Effector memory CD8-positive, alpha-beta T cell (primary cell): ENCODE data around the gene CRYL1.
A peak's percentile ranks its signal among the peaks of the same experiment; 100 is the strongest.

ENCODE experiments used
- ATAC-seq: fragments of 150-1000 bp; cut with Tn5 transposase; replicated peaks from 2 replicates; pipeline ENCODE4 v1.10.0; 2021; ENCODE audit warnings: mild to moderate bottlenecking, moderate library complexity
- DNase-seq, 3 experiments: peaks; one replicate each; pipeline ENCODE4 v3.0.0; 2021
- H3K27ac Mint-ChIP-seq, 2 donors: one replicate each; pipeline ENCODE4 v1.8.0; 2022; ENCODE audit warnings: mild to moderate bottlenecking in 2 of 2, mixed read lengths in 2 of 2, moderate library complexity in 2 of 2
- H3K27me3 Mint-ChIP-seq, 2 donors: one replicate each; pipeline ENCODE4 v1.8.0; 2022; ENCODE audit warnings: mixed read lengths in 2 of 2
- H3K36me3 Mint-ChIP-seq: one replicate; pipeline ENCODE4 v1.8.0; 2022; ENCODE audit warnings: mild to moderate bottlenecking, moderate library complexity, mixed read lengths; ENCODE audit not compliant: insufficient read depth
- H3K4me1 Mint-ChIP-seq, 2 donors: one replicate each; pipeline ENCODE4 v1.8.0; 2022; ENCODE audit warnings: low read depth in 2 of 2, mixed read lengths in 2 of 2
- H3K4me3 Mint-ChIP-seq, 2 donors: one replicate each; pipeline ENCODE4 v1.8.0; 2022; ENCODE audit warnings: mild to moderate bottlenecking in 2 of 2, mixed read lengths in 2 of 2, moderate library complexity in 2 of 2
- H3K9me3 Mint-ChIP-seq, 2 donors: one replicate each; pipeline ENCODE4 v1.8.0; 2022; ENCODE audit warnings: mixed read lengths in 2 of 2

CRYL1 gene

GRCh38 chr13:20387441-20387971, 138.2 kb downstream of the CRYL1 start:
- ATAC-seq (no peak), DNase-seq (no peak)
- H3K27me3 Mint-ChIP-seq, result peaks cover 9 to 12% of the 10 kb centered on the region in 2 donors
- H3K4me3 Mint-ChIP-seq, result no peak overlapping the region
- no peaks in the 10 kb centered on the region for H3K9me3 Mint-ChIP-seq
- H3K27ac Mint-ChIP-seq, result no peak overlapping the region
- H3K4me1 Mint-ChIP-seq, result no peaks in the 10 kb centered on the region
- no peaks in the 10 kb centered on the region for H3K36me3 Mint-ChIP-seq

- Mint-ChIP-seq H3K9me3 (no peaks in the 10 kb centered on the region), H3K27me3 (peaks cover 9 to 12% of the 10 kb centered on the region in 2 donors), H3K27ac (no peak overlapping the region), H3K36me3 (no peaks in the 10 kb centered on the region), H3K4me1 (no peaks in the 10 kb centered on the region), H3K4me3 (no peak overlapping the region)
- DNase-seq (no peak), ATAC-seq (no peak)
Measured at GRCh38 chr13:20387006-20387405, 138.7 kb downstream of the CRYL1 start.

GRCh38 chr13:20383058-20383457, 142.6 kb downstream of the CRYL1 start:
- DNase-seq (no peak), ATAC-seq (no peak)
- Mint-ChIP-seq H3K4me3 (no peak overlapping the region), H3K27me3 (peaks cover 17 to 29% of the 10 kb centered on the region in 2 donors), H3K36me3 (no peaks in the 10 kb centered on the region), H3K4me1 (no peaks in the 10 kb centered on the region), H3K9me3 (no peaks in the 10 kb centered on the region), H3K27ac (no peak overlapping the region)

- no peak for DNase-seq
Measured at GRCh38 chr13:20381401-20381800, 144.3 kb downstream of the CRYL1 start.

GRCh38 chr13:20378721-20379120, 146.9 kb downstream of the CRYL1 start:
- H3K27ac Mint-ChIP-seq, result peak overlapping the region in 1 of 2 donors; percentile 15
- no peaks in the 10 kb centered on the region for H3K4me1 Mint-ChIP-seq
- no peak overlapping the region for H3K4me3 Mint-ChIP-seq
- DNase-seq (no peak), ATAC-seq (no peak)
- H3K9me3 Mint-ChIP-seq, result no peaks in the 10 kb centered on the region
- peaks cover 3% of the 10 kb centered on the region for H3K36me3 Mint-ChIP-seq
- H3K27me3 Mint-ChIP-seq, result peaks cover 14 to 34% of the 10 kb centered on the region in 2 donors

More at GRCh38 chr13:20381401-20381800, 144.3 kb downstream of the CRYL1 start:
- Mint-ChIP-seq H3K36me3 (no peaks in the 10 kb centered on the region), H3K27ac (no peak overlapping the region), H3K27me3 (peaks cover 17 to 34% of the 10 kb centered on the region in 2 donors), H3K4me3 (no peak overlapping the region), H3K9me3 (no peaks in the 10 kb centered on the region), H3K4me1 (no peaks in the 10 kb centered on the region)
- ATAC-seq, result no peak

GRCh38 chr13:20377720-20378119, 147.9 kb downstream of the CRYL1 start:
- Mint-ChIP-seq H3K27me3 (peaks cover 10 to 34% of the 10 kb centered on the region in 2 donors), H3K4me1 (no peaks in the 10 kb centered on the region), H3K27ac (no peak overlapping the region), H3K36me3 (peaks cover 5% of the 10 kb centered on the region), H3K9me3 (no peaks in the 10 kb centered on the region), H3K4me3 (no peak overlapping the region)
- DNase-seq, result no peak
- ATAC-seq, result no peak

GRCh38 chr13:20375871-20376270, 149.8 kb downstream of the CRYL1 start:
- H3K27ac Mint-ChIP-seq, result no peak overlapping the region
- no peaks in the 10 kb centered on the region for H3K9me3 Mint-ChIP-seq
- no peak overlapping the region for H3K4me3 Mint-ChIP-seq
- no peak for ATAC-seq
- no peak for DNase-seq
- H3K4me1 Mint-ChIP-seq, result no peaks in the 10 kb centered on the region
- peaks cover 5% of the 10 kb centered on the region for H3K36me3 Mint-ChIP-seq
- peaks cover 10 to 45% of the 10 kb centered on the region in 2 donors for H3K27me3 Mint-ChIP-seq

GRCh38 chr13:20373861-20374260, 151.8 kb downstream of the CRYL1 start:
- no peaks in the 10 kb centered on the region for H3K4me1 Mint-ChIP-seq
- no peak overlapping the region for H3K4me3 Mint-ChIP-seq
- no peak overlapping the region for H3K27ac Mint-ChIP-seq
- H3K36me3 Mint-ChIP-seq, result peaks cover 5% of the 10 kb centered on the region
- no peak for ATAC-seq
- no peak for DNase-seq
- no peaks in the 10 kb centered on the region for H3K9me3 Mint-ChIP-seq
- peaks cover 14 to 55% of the 10 kb centered on the region in 2 donors for H3K27me3 Mint-ChIP-seq

- Mint-ChIP-seq H3K9me3 (no peaks in the 10 kb centered on the region), H3K36me3 (peaks cover 5% of the 10 kb centered on the region), H3K27me3 (peaks cover 19 to 60% of the 10 kb centered on the region in 2 donors), H3K4me1 (no peaks in the 10 kb centered on the region), H3K4me3 (no peak overlapping the region), H3K27ac (no peak overlapping the region)
- ATAC-seq (no peak), DNase-seq (no peak)
Measured at GRCh38 chr13:20371825-20372224, 153.8 kb downstream of the CRYL1 start.

GRCh38 chr13:20370815-20371421, 154.7 kb downstream of the CRYL1 start:
- Mint-ChIP-seq H3K27ac (no peak overlapping the region), H3K4me3 (no peak overlapping the region), H3K27me3 (peaks cover 19 to 60% of the 10 kb centered on the region in 2 donors), H3K9me3 (no peaks in the 10 kb centered on the region), H3K4me1 (no peaks in the 10 kb centered on the region), H3K36me3 (peaks cover 5% of the 10 kb centered on the region)
- ATAC-seq (no peak), DNase-seq (no peak)

- Mint-ChIP-seq H3K27me3 (peaks cover 19 to 61% of the 10 kb centered on the region in 2 donors), H3K4me3 (no peak overlapping the region), H3K27ac (no peak overlapping the region), H3K4me1 (no peaks in the 10 kb centered on the region), H3K9me3 (no peaks in the 10 kb centered on the region), H3K36me3 (peaks cover 5% of the 10 kb centered on the region)
- ATAC-seq, result no peak
- no peak for DNase-seq
Measured at GRCh38 chr13:20369886-20370361, 155.7 kb downstream of the CRYL1 start.

- Mint-ChIP-seq H3K27ac (no peak overlapping the region), H3K27me3 (peaks cover 27 to 77% of the 10 kb centered on the region in 2 donors), H3K4me3 (no peak overlapping the region), H3K36me3 (no peaks in the 10 kb centered on the region), H3K4me1 (peaks cover 0 to 6% of the 10 kb centered on the region in 2 donors), H3K9me3 (no peaks in the 10 kb centered on the region)
- DNase-seq (no peak), ATAC-seq (no peak)
Measured at GRCh38 chr13:20366056-20366455, 159.6 kb downstream of the CRYL1 start.

- Mint-ChIP-seq H3K36me3 (no peaks in the 10 kb centered on the region), H3K9me3 (no peaks in the 10 kb centered on the region), H3K27ac (no peak overlapping the region), H3K4me3 (no peak overlapping the region), H3K27me3 (peaks cover 23 to 73% of the 10 kb centered on the region in 2 donors), H3K4me1 (peaks cover 0 to 7% of the 10 kb centered on the region in 2 donors)
- ATAC-seq, result no peak
- no peak for DNase-seq
Measured at GRCh38 chr13:20363603-20364002, 162.1 kb downstream of the CRYL1 start.

GRCh38 chr13:20363172-20363571, 162.5 kb downstream of the CRYL1 start:
- ATAC-seq, result peak; percentile 71
- H3K27me3 Mint-ChIP-seq, result peaks cover 19 to 69% of the 10 kb centered on the region in 2 donors
- no peak overlapping the region for H3K4me3 Mint-ChIP-seq
- DNase-seq, result peak in 1 of 3 experiments; percentile 3
- no peak overlapping the region for H3K27ac Mint-ChIP-seq
- H3K4me1 Mint-ChIP-seq, result peaks cover 0 to 7% of the 10 kb centered on the region in 2 donors
- H3K36me3 Mint-ChIP-seq, result no peaks in the 10 kb centered on the region
- no peaks in the 10 kb centered on the region for H3K9me3 Mint-ChIP-seq
